NB4 (cell line): ENCODE measurements around the gene KLK3.

Source experiments
- DNase-seq: peaks from one replicate; pipeline ENCODE4 v3.0.0; 2010; ENCODE audit warnings: low read depth
- H3K4me3 ChIP-seq: one replicate; pipeline ENCODE4 v1.5.1; 2011; ENCODE audit warnings: mild to moderate bottlenecking, low read depth, low read length, moderate library complexity
- CTCF ChIP-seq: IDR thresholded peaks from one replicate; pipeline ENCODE4 v1.5.1; 2012; ENCODE audit warnings: low read depth, low read length
- MAX ChIP-seq: IDR thresholded peaks from 2 replicates; pipeline ENCODE4 v1.6.1; 2011; ENCODE audit warnings: low read depth, low read length
- MYC ChIP-seq: IDR thresholded peaks from 2 replicates; pipeline ENCODE4 v1.6.1; 2011; ENCODE audit warnings: low read depth, low read length
- POLR2A ChIP-seq: IDR thresholded peaks from 2 replicates; pipeline ENCODE4 v1.6.1; 2011; ENCODE audit warnings: mild to moderate bottlenecking; ENCODE audit not compliant: insufficient read length; ENCODE audit errors: extremely low read depth

The KLK3 gene

GRCh38 chr19:50830266-50831025 is 24.3 kb upstream of the KLK3 start:
- TF ChIP-seq POLR2A (no peak), CTCF (no peak), MYC (no peak), MAX (no peak)
- no peak for DNase-seq
- no peak overlapping the region for H3K4me3 ChIP-seq

GRCh38 chr19:50831026-50831396 is 23.7 kb upstream of the KLK3 start:
- H3K4me3 ChIP-seq, result no peak overlapping the region
- TF ChIP-seq CTCF, result no peak
- no peak for TF ChIP-seq POLR2A
- no peak for TF ChIP-seq MAX
- TF ChIP-seq MYC, result no peak
- DNase-seq, result no peak

GRCh38 chr19:50832666-50833065 is 22.0 kb upstream of the KLK3 start:
- TF ChIP-seq CTCF (no peak), MYC (no peak), MAX (no peak), POLR2A (no peak)
- DNase-seq, result no peak
- no peak overlapping the region for H3K4me3 ChIP-seq

- no peak for DNase-seq
- TF ChIP-seq MYC (no peak), CTCF (no peak), POLR2A (no peak), MAX (no peak)
- H3K4me3 ChIP-seq, result no peak within 1 kb of the TSS
Observed at GRCh38 chr19:50833117-50833801, 21.5 kb upstream of the KLK3 start, which contains the start of gene KLK15. TSS of gene KLK15 (minus strand) at chr19:50833574. CDS start at chr19:50831492, 2,082 bp downstream.

GRCh38 chr19:50833802-50834167 is 20.9 kb upstream of the KLK3 start:
- TF ChIP-seq MAX, result no peak
- TF ChIP-seq CTCF, result no peak
- no peak for TF ChIP-seq MYC
- TF ChIP-seq POLR2A, result no peak
- no peak for DNase-seq
- H3K4me3 ChIP-seq, result no peak overlapping the region
